Lung (tissue), 12 donors: ENCODE measurements around the gene BMP7. TPM values are rescaled to one million over a fixed set of nuclear protein-coding genes. Genes with fewer than 3 reads are reported as not detected.

Source experiments
- ATAC-seq: fragments of 200-7000 bp; cut with Tn5 transposase; one replicate; pipeline ENCODE4 v1.9.1; 2020; ENCODE audit warnings: moderate number of reproducible peaks; ENCODE audit not compliant: insufficient read depth, low FRiP score
- DNase-seq, 3 donors: peaks; one replicate each; pipeline ENCODE4 v3.0.0-alpha.2; 2013 to 2017
- H3K27ac ChIP-seq, 2 donors: one replicate each; pipeline ENCODE4 v1.5.1; 2013; ENCODE audit warnings: mild to moderate bottlenecking in 2 of 2, moderate library complexity in 2 of 2, control low read depth in 1 of 2, inconsistent platforms in 1 of 2, low read depth in 1 of 2, low read length in 1 of 2
- H3K27me3 ChIP-seq, 3 donors: one replicate each; pipeline ENCODE4 v1.5.1; 2013; ENCODE audit warnings: low read length in 2 of 3; ENCODE audit not compliant: control insufficient read depth in 3 of 3, insufficient read depth in 3 of 3
- H3K36me3 ChIP-seq, 4 donors: one replicate each; pipeline ENCODE4 v1.5.1; 2013; ENCODE audit warnings: low read length in 4 of 4, mild to moderate bottlenecking in 1 of 4, moderate library complexity in 1 of 4; ENCODE audit not compliant: control insufficient read depth in 4 of 4, insufficient read depth in 4 of 4
- H3K4me1 ChIP-seq, 5 donors: one replicate each; pipeline ENCODE4 v1.5.1; 2013; ENCODE audit warnings: low read length in 5 of 5, mild to moderate bottlenecking in 2 of 5, moderate library complexity in 1 of 5; ENCODE audit not compliant: control insufficient read depth in 5 of 5, insufficient read depth in 5 of 5
- H3K4me3 ChIP-seq: one replicate; pipeline ENCODE4 v1.5.1; 2013; ENCODE audit warnings: mild to moderate bottlenecking, control low read depth, moderate library complexity
- H3K9ac ChIP-seq, 2 donors: one replicate each; pipeline ENCODE4 v1.5.1; 2013; ENCODE audit warnings: low read length in 2 of 2, control low read depth in 1 of 2; ENCODE audit not compliant: insufficient read depth in 1 of 2
- H3K9me3 ChIP-seq, 4 donors: one replicate each; pipeline ENCODE4 v1.5.1; 2013; ENCODE audit warnings: low read length in 3 of 4, mild to moderate bottlenecking in 1 of 4, moderate library complexity in 1 of 4; ENCODE audit not compliant: control insufficient read depth in 4 of 4, insufficient read depth in 3 of 4
- WGBS, 2 donors: extraction: QIAGEN DNeasy Blood & Tissue Kit; methylation state at CpG; one replicate each; pipeline ENCODE4 v1.1.7; 2013; 5-methylcytosine and 5-hydroxymethylcytosine counted together
- polyA plus RNA-seq, 2 donors: library from polyadenylated mRNA; stranded (reverse); fragments of 200-250 nt; gene quantifications; one replicate each; pipeline ENCODE4 v1.2.1, GENCODE V29; 2013
- total RNA-seq, 2 donors: library from RNA; depleted of rRNA in 1 of 2; stranded (reverse); fragments of >200 nt in 1 of 2; gene quantifications; one replicate each; pipeline ENCODE4 v1.2.1, GENCODE V29; 2014 to 2021
- TF ChIP-seq, protein P1 (sequence below): IDR thresholded peaks from 2 replicates; pipeline ENCODE4 v1.5.1; 2012; ENCODE audit warnings: mild to moderate bottlenecking; ENCODE audit errors: control extremely low read depth, extremely low read depth
- donor health status: control.
- donor health status: control.
- donor health status: Bipolar disorder and iron deficiency.
- donor health status: healthy.
- donor health status: DM: yes; HTN: yes; CAD: no.

The BMP7 gene
- total and polyA plus RNA-seq, 4 donors, result 0.67 to 10.3 (median 1.4) TPM

DNA sequence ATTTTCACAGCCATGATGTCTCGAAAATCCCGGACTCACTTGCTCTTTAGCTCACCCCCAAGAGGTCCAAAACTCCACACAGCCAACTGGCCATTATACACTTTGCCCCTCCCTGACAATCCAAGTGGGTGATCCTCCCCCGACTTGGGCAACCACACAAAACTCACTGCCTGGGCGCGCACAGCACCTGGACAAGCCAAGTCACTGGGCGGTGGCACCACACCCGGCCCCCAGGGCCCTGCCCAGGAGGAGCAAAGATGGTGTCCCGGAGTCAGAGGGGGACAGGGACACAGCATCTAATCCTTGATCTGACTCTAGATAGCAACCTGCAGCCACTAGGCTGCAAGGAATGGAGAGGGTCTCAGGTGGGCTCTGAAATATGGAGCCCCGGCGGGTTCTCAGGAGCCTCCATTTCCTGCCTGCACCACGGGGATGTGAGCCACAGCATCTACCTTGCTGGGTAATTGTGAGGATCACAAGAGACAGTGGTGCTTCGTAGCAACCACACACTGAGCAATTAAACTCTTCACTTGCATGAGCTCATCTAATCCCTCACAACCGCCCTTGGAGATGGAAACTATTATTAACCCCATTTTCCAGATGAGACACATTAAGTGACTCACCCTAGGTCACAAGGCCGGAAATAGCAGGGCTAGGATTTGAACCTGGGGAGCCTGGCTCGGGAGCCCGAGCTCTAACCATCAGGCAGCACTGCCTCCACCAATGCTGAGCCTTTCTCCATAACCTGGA lies 66.6 kb downstream of the BMP7 start:
- Histone ChIP-seq H3K9ac (no peak overlapping the region), H3K36me3 (peaks cover 0 to 8% (median 2%) of the 10 kb centered on the region in 4 donors), H3K27me3 (no peaks in the 10 kb centered on the region), H3K27ac (no peak overlapping the region), H3K9me3 (no peaks in the 10 kb centered on the region), H3K4me1 (peaks cover 0 to 3% (median 0%) of the 10 kb centered on the region in 5 donors), H3K4me3 (no peak overlapping the region)
- ATAC-seq, result no peak
- TF ChIP-seq, protein P1, sequence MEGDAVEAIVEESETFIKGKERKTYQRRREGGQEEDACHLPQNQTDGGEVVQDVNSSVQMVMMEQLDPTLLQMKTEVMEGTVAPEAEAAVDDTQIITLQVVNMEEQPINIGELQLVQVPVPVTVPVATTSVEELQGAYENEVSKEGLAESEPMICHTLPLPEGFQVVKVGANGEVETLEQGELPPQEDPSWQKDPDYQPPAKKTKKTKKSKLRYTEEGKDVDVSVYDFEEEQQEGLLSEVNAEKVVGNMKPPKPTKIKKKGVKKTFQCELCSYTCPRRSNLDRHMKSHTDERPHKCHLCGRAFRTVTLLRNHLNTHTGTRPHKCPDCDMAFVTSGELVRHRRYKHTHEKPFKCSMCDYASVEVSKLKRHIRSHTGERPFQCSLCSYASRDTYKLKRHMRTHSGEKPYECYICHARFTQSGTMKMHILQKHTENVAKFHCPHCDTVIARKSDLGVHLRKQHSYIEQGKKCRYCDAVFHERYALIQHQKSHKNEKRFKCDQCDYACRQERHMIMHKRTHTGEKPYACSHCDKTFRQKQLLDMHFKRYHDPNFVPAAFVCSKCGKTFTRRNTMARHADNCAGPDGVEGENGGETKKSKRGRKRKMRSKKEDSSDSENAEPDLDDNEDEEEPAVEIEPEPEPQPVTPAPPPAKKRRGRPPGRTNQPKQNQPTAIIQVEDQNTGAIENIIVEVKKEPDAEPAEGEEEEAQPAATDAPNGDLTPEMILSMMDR, result no peak
- WGBS, 2 donors, result 89 to 91% methylated on average over 16 of the region's 16 CpGs
- DNase-seq, result no peak

DNA sequence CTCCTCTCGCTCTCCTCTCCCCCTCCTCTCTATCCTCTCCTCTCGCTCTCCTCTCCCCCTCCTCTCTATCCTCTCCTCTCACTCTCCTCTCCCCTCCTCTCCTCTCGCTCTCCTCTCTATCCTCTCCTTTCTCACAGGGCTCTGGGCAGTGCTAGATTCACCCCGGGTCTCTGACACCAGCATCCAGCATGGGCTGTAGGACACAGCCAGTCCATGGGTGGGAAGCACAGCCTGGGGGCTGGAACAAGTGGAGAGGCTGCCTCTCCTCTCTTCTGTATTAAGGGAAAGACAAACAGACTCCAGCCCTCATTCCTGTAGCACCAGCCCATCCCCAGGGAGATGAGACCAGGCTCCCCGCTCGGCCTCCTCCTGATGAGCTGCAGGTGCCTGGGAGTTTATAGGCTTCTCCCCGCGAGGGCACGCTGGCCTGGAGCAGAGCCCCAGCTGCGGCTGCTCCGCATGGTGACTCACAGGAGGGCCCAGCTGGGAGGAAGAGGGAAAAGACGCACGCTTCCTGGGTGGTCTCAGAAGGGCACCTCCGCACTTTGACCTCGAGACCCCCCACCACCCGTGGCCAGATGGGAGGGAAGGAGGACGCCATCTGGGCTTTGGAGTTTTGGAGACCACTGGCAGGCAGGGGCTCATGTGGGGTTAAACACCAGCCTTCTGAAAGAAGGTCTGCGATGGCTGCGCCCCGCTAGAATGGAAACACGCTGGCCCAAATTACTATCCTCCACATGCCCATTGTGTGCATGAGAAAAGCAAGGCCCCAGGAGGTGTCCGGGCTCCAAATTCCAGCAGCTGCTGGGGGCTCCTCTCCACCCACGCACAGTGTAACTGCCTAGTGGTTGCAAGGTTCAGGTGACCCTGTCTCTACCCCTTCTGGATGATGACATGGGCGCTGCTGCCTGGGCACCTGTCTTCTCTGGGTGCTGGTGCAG lies 68.0 kb downstream of the BMP7 start:
- no peak overlapping the region for H3K27ac ChIP-seq
- WGBS, 2 donors, result 67 to 71% methylated on average over 23 to 24 of the region's 24 CpGs
- peaks cover 0 to 8% (median 2%) of the 10 kb centered on the region in 4 donors for H3K36me3 ChIP-seq
- H3K27me3 ChIP-seq, result no peaks in the 10 kb centered on the region
- H3K4me1 ChIP-seq, result peaks cover 0 to 3% (median 0%) of the 10 kb centered on the region in 5 donors
- TF ChIP-seq, protein P1, result no peak
- no peak overlapping the region for H3K4me3 ChIP-seq
- ATAC-seq (no peak), DNase-seq (no peak)
- no peak overlapping the region for H3K9ac ChIP-seq
- no peaks in the 10 kb centered on the region for H3K9me3 ChIP-seq

DNA sequence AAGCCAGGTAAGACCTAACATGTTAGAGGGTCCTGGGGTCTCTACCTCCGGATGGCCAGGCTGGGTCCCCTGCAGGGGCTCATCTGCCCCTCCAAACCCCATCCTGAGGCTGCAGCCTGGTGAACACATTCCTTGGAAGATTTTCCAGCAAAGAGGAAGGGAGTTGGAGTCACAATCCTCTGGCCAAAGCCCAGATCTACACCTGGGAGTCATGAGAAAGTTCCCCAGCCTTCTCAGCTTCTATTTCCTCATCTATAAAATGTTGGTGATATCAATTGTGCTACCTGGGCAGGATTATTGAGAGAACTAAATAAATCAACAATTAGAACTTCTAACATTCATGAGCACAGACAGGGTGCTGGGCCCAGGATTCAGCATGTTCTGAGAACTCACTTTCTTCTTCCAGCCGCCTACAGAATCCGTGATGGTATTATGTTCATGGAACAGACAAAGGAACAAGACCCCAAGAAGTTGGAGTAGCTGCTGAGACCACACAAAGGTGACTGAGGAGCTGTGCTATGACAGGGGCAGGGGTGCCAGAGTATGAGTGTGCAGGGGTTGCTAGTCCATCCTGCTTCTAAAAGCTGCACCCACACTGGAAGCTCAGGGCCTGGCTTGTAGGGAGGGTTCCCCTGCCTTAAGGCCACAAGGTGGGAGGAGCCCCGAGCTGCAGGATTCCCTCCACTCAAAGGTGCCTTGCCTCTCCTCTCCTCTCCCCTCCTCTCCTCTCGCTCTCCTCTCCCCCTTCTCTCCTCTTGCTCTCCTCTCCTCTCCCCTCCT lies 68.9 kb downstream of the BMP7 start:
- DNase-seq (no peak), ATAC-seq (no peak)
- 71 to 73% methylated on average over 5 of the region's 5 CpGs for WGBS, 2 donors
- peaks cover 0 to 8% (median 4%) of the 10 kb centered on the region in 4 donors for H3K36me3 ChIP-seq
- no peaks in the 10 kb centered on the region for H3K9me3 ChIP-seq
- H3K27ac ChIP-seq, result no peak overlapping the region
- H3K27me3 ChIP-seq, result no peaks in the 10 kb centered on the region
- no peak overlapping the region for H3K9ac ChIP-seq
- no peak overlapping the region for H3K4me3 ChIP-seq
- TF ChIP-seq, protein P1, result no peak
- H3K4me1 ChIP-seq, result peaks cover 0 to 3% (median 0%) of the 10 kb centered on the region in 5 donors
